ENCODE data around the gene DCST2.

DCST2 gene

GRCh38 chr1:155006601-155007101, 26.9 kb downstream of the DCST2 start:
- peak; percentile 79 for DNase-seq (ENCODE audit: low read depth)
- H3K4me3 ChIP-seq (ENCODE audit: low read depth, low read length): no peak overlapping the region
- TF ChIP-seq MAX (IDR thresholded peaks at IDR 0.05; ENCODE audit: low read depth, low read length) (no peak), MYC (IDR thresholded peaks at IDR 0.05; ENCODE audit: low read depth, low read length) (peak; percentile 19; the same call in 1 of the 2 replicates)

GRCh38 chr1:155005076-155006011, 28.2 kb downstream of the DCST2 start:
- TF ChIP-seq POLR2A (IDR thresholded peaks at IDR 0.05; ENCODE audit: extremely low read depth, insufficient read length): no peak
- no peak for TF ChIP-seq MYC (IDR thresholded peaks at IDR 0.05; ENCODE audit: low read depth, low read length)
- TF ChIP-seq MAX (IDR thresholded peaks at IDR 0.05; ENCODE audit: low read depth, low read length): no peak
- TF ChIP-seq CTCF (IDR thresholded peaks at IDR 0.05; ENCODE audit: low read depth, low read length): no peak
- DNase-seq (ENCODE audit: low read depth): peak; percentile 25

GRCh38 chr1:155004352-155005075, 29.1 kb downstream of the DCST2 start:
- DNase-seq (ENCODE audit: low read depth): no peak
- H3K4me3 ChIP-seq (ENCODE audit: low read depth, low read length): peak overlapping the region; percentile 83
- TF ChIP-seq MAX (IDR thresholded peaks at IDR 0.05; ENCODE audit: low read depth, low read length) (no peak), POLR2A (IDR thresholded peaks at IDR 0.05; ENCODE audit: extremely low read depth, insufficient read length) (no peak), MYC (IDR thresholded peaks at IDR 0.05; ENCODE audit: low read depth, low read length) (no peak), CTCF (IDR thresholded peaks at IDR 0.05; ENCODE audit: low read depth, low read length) (no peak)

More at GRCh38 chr1:155005076-155006011, 28.2 kb downstream of the DCST2 start:
- no peak overlapping the region for H3K4me3 ChIP-seq (ENCODE audit: low read depth, low read length)

GRCh38 chr1:155003766-155004351, 29.7 kb downstream of the DCST2 start:
- TF ChIP-seq MAX (IDR thresholded peaks at IDR 0.05; ENCODE audit: low read depth, low read length) (no peak; the same call in 1 of the 2 replicates), CTCF (IDR thresholded peaks at IDR 0.05; ENCODE audit: low read depth, low read length) (no peak), POLR2A (IDR thresholded peaks at IDR 0.05; ENCODE audit: extremely low read depth, insufficient read length) (no peak), MYC (IDR thresholded peaks at IDR 0.05; ENCODE audit: low read depth, low read length) (no peak)
- peak overlapping the region; percentile 83 for H3K4me3 ChIP-seq (ENCODE audit: low read depth, low read length)
- DNase-seq (ENCODE audit: low read depth): peak; percentile 80

- TF ChIP-seq POLR2A (IDR thresholded peaks at IDR 0.05; ENCODE audit: extremely low read depth, insufficient read length) (no peak), MYC (IDR thresholded peaks at IDR 0.05; ENCODE audit: low read depth, low read length) (no peak), MAX (IDR thresholded peaks at IDR 0.05; ENCODE audit: low read depth, low read length) (no peak), CTCF (IDR thresholded peaks at IDR 0.05; ENCODE audit: low read depth, low read length) (no peak)
- peak; percentile 61 for DNase-seq (ENCODE audit: low read depth)
- H3K4me3 ChIP-seq (ENCODE audit: low read depth, low read length): peak overlapping the region; percentile 83
Observed at GRCh38 chr1:155003227-155003765, 30.3 kb downstream of the DCST2 start.

Data from NB4 (cell line).